GM12878 (cell line): ENCODE results near the gene HLTF. TPM values are rescaled to one million over a fixed set of nuclear protein-coding genes. Genes with fewer than 3 reads are reported as not detected.

ENCODE experiments used
- ATAC-seq: fragments of 200-7000 bp; cut with Tn5 transposase; 3 replicates; pipeline ENCODE4 v1.9.1; 2020; ENCODE audit warnings: mild to moderate bottlenecking, moderate library complexity
- BruUV-seq: library from RNA; stranded (reverse); fragments of 400-500 nt; replicated peaks from 2 replicates; lab custom pipeline; 2021; lab: Mats Ljungman, UMichigan
- CTCF ChIA-PET: fragments of 300-600 bp; sonication (Branson Sonifier 250); formaldehyde crosslinking; extraction: SDS; loops from one replicate; lab custom pipeline; 2021; ENCODE audit warnings: inconsistent platforms; lab: Yijun Ruan, JAX
- POLR2A ChIA-PET: fragments of 350-600 bp; formaldehyde crosslinking; extraction: SDS; loops from one replicate; lab custom pipeline; 2021; ENCODE audit warnings: inconsistent platforms; lab: Charles Lee
- RAD21 ChIA-PET: fragments of 300-600 bp; sonication (Branson Sonifier 250); formaldehyde crosslinking; loops from one replicate; lab custom pipeline; 2023; ENCODE audit warnings: antibody characterized with exemption; ENCODE audit not compliant: unreplicated experiment; lab: Charles Lee
- SMC1A ChIA-PET: fragments of 300-600 bp; sonication (Branson Sonifier 250); formaldehyde crosslinking; loops from one replicate; lab custom pipeline; 2023; ENCODE audit not compliant: unreplicated experiment, uncharacterized antibody; lab: Charles Lee
- DNase-seq: peaks from one replicate; pipeline ENCODE4 v3.0.0-alpha.2; 2011; ENCODE audit warnings: low read depth, low spot score
- FAIRE-seq: peaks from 3 replicates; lab custom pipeline; 2011; peaks lifted over from hg19 to GRCh38; lab: Jason Lieb, UNC
- H2AFZ ChIP-seq: 2 replicates; pipeline ENCODE4 v1.6.0; 2011; ENCODE audit warnings: low read depth, low read length, control low read depth; ENCODE audit not compliant: control insufficient read depth
- H3K27ac ChIP-seq: 2 replicates; pipeline ENCODE4 v1.5.1; 2011; ENCODE audit warnings: control low read depth; ENCODE audit not compliant: control insufficient read depth, insufficient read depth
- H3K27me3 ChIP-seq, 2 experiments: replicated peaks in 1 of 2; 2 replicates each; pipeline versions ENCODE4 v1.6.0 to v1.6.1; 2011; ENCODE audit warnings: low read length in 1 of 2; ENCODE audit not compliant: control insufficient read depth in 2 of 2, insufficient read depth in 2 of 2
- H3K36me3 ChIP-seq, 2 experiments: 2 replicates each; pipeline ENCODE4 v1.5.1; 2011; ENCODE audit warnings: low read length in 1 of 2; ENCODE audit not compliant: control insufficient read depth in 2 of 2, insufficient read depth in 2 of 2
- H3K4me1 ChIP-seq: 2 replicates; pipeline ENCODE4 v1.6.1; 2011; ENCODE audit warnings: mild to moderate bottlenecking, low read length, moderate library complexity, mixed read lengths; ENCODE audit not compliant: control insufficient read depth, insufficient read depth
- H3K4me2 ChIP-seq: 2 replicates; pipeline ENCODE4 v1.6.0; 2011; ENCODE audit warnings: control low read depth; ENCODE audit not compliant: control insufficient read depth, insufficient read depth
- H3K4me3 ChIP-seq: fragments of 200-600 bp; sonication (generic); 2 replicates; pipeline ENCODE4 v1.5.1; 2016
- H3K79me2 ChIP-seq: 2 replicates; pipeline ENCODE4 v1.6.0; 2011; ENCODE audit warnings: low read length; ENCODE audit not compliant: control insufficient read depth, insufficient read depth
- H3K9ac ChIP-seq: 2 replicates; pipeline ENCODE4 v1.8.0; 2011; ENCODE audit warnings: low read length, control low read depth, mixed read lengths; ENCODE audit not compliant: control insufficient read depth, insufficient read depth
- H3K9me3 ChIP-seq: replicated peaks from 3 replicates; pipeline ENCODE4 v1.5.1; 2011; ENCODE audit warnings: mild to moderate bottlenecking, low read length; ENCODE audit not compliant: control insufficient read depth, insufficient read depth
- H4K20me1 ChIP-seq: 2 replicates; pipeline ENCODE4 v1.6.0; 2011; ENCODE audit not compliant: control insufficient read depth, insufficient read depth
- ATF7 ChIP-seq: fragments of 450-650 bp; IDR thresholded peaks from 2 replicates; pipeline ENCODE4 v1.6.1; 2016; ENCODE audit warnings: low read depth, mild to moderate bottlenecking
- POLR2AphosphoS2 ChIP-seq: IDR thresholded peaks from 2 replicates; pipeline ENCODE4 v1.6.1; 2011; ENCODE audit warnings: low read depth, mild to moderate bottlenecking, low read length, improper control_type of control experiment, moderate library complexity
- RAD21 ChIP-seq: IDR thresholded peaks from 2 replicates; pipeline ENCODE4 v1.6.1; 2011; ENCODE audit warnings: mild to moderate bottlenecking, low read depth, low read length, moderate library complexity; ENCODE audit not compliant: insufficient read depth
- WGBS: methylation state at CpG from one replicate; pipeline ENCODE4 v1.1.6; 2016; ENCODE audit warnings: low lambda C conversion rate; ENCODE audit not compliant: insufficient replicate concordance, insufficient coverage; ENCODE audit errors: missing lambda C conversion rate; 5-methylcytosine and 5-hydroxymethylcytosine counted together
- in situ Hi-C: fragments of 300-500 bp; cut with MboI; formaldehyde crosslinking; loops from 9 replicates; pipeline ENCODE4 v1.14.3; 2018; ENCODE audit warnings: mixed read lengths
- intact Hi-C: fragments of 100-400 bp; cut with micrococcal nuclease; formaldehyde crosslinking; loops from one replicate; pipeline ENCODE4 v1.14.2; 2022; ENCODE audit not compliant: unreplicated experiment
- polyA plus RNA-seq, 11 experiments: library from polyadenylated mRNA; depleted of rRNA in 4 of 11; unstranded in 6 of 11; stranded (reverse) in 5 of 11; fragments of >200 nt; fragmentation: Nextera tagmentation in 4 of 11; fragmentation: Illumina TruSeq in 1 of 11; extraction: Ambion mirVana in 4 of 11; extraction: Trizol in 1 of 11; gene quantifications; 1 replicate in 1 of 11; 2 replicates in 10 of 11; pipeline versions ENCODE4 v1.2.1 to v1.2.3, GENCODE V29; 2011 to 2016; ENCODE audit warnings: inconsistent platforms in 2 of 11, missing spikeins in 2 of 11, low read depth in 1 of 11
- total RNA-seq, 4 experiments: library from RNA; depleted of rRNA in 3 of 4; stranded (reverse); fragments of >200 nt in 3 of 4; fragmentation: Illumina TruSeq in 1 of 4; extraction: Trizol in 1 of 4; gene quantifications; 2 replicates each; pipeline versions ENCODE4 v1.2.1 to v1.2.3, GENCODE V29; 2013 to 2021

The HLTF gene
- total and polyA plus RNA-seq, 10 of the 15 experiments (the other 5 are each of a cell fraction or from before 2014, with no cell fraction given) = 13.7 to 50.4 (median 31.7) TPM

DNA sequence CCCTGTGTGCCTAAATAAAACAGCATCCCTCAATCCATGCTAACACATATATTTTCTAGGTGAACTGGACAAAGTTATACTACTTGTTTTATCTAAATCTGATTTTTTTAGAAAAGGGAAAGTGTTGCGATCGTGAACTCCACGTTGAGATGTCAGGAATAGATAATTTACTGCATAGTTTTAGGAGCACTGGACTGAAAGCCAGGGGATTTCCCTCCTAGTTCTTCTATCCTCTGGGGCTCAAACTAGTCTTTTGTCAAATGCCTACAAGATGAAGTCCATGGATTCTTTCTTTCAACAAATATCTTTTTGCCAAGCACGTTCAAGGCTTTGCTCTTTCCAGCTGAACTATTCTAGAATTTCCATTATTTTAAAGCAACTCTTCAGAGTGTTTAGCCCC is 42.5 kb upstream of the HLTF start:
- intact Hi-C loops (no loop called here), in situ Hi-C loops (loop anchor here (10.0 kb wide), 1 partner anchor 356 kb away; no protein-coding TSS in a partner anchor)
- Histone ChIP-seq H3K4me2 (peak overlapping the region; percentile 96), H3K27ac (no peak overlapping the region), H3K9ac (peak overlapping the region; percentile 50), H3K36me3 (no peaks in the 10 kb centered on the region), H3K4me1 (peaks cover 8% of the 10 kb centered on the region; the same call in 1 of the 2 replicates), H3K9me3 (no peaks in the 10 kb centered on the region), H2AFZ (peak overlapping the region; percentile 97), H4K20me1 (no peaks in the 10 kb centered on the region), H3K4me3 (peak overlapping the region; percentile 89), H3K79me2 (peaks cover 16% of the 10 kb centered on the region), H3K27me3 (no peaks in the 10 kb centered on the region; a peak in 1 of 4 replicates)
- ChIA-PET RAD21 (interaction anchor here (0.9 to 2.2 kb wide), 4 partner anchors 9 to 139 kb away, joined by 3 to 17 read pairs (median 3); no protein-coding TSS in a partner anchor), POLR2A (interaction anchor here (0.8 to 1.3 kb wide), 2 partner anchors 117 to 120 kb away, joined by 4 to 7 read pairs; no protein-coding TSS in a partner anchor), CTCF (interaction anchor here (0.7 to 1.2 kb wide), 3 partner anchors 140 to 151 kb away, joined by 3 to 4 read pairs (median 4); no protein-coding TSS in a partner anchor), SMC1A (interaction anchor here (0.9 to 4.0 kb wide), 3 partner anchors 8 to 143 kb away, joined by 3 to 28 read pairs (median 6); no protein-coding TSS in a partner anchor)
- 0% methylated on average over 4 of the region's 4 CpGs for WGBS
- BruUV-seq = no TSS peak
- FAIRE-seq (no peak), DNase-seq (no peak), ATAC-seq (no peak; the same call in 2 of the 3 replicates)
- TF ChIP-seq POLR2AphosphoS2 = no peak

DNA sequence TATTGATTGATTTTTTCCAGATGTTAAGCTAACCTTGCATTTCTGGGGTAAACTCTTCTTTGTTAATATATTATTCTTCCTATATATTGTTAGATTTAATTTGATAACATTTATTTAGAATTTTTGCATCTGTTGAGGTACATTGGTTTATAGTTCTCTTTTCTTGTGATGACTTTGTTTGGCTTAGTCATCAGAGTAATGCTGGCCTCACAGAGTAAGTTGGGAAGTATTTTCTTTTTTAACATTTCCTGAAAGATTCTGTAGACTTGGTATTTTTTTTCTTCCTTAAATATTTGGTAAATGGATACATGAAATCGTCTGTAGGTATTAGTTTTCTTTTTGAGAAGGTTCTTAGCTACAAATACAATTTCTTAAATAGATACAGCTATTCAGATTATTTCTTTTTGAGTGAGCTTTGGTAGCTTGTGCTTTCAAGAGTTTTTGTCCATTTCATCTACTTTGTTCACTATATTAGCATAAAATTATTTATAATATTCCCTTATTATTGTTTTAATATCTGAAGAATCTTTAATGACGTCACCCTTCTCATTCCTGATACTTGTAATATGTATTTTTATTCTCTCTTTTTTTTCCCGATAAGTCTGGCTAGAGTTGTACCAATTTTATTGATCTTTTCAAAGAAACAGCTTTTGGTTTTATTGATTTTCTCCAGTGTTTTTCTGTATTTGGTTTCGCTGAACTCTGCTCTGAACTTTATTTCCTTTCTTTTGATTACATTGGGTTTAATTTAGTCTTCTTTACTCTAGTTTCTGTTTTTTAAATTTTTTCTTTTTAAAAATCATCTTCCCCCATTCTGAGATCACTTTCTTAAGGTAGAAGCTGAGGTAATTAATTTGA is 36.6 kb upstream of the HLTF start:
- POLR2A ChIA-PET = interaction anchor here (0.5 kb wide), 2 partner anchors 165 to 168 kb away, joined by 4 read pairs; no protein-coding TSS in a partner anchor
- RAD21 ChIA-PET = interaction anchor here (1.3 to 1.8 kb wide), 3 partner anchors 150 to 168 kb away, joined by 4 to 9 read pairs (median 6); no protein-coding TSS in a partner anchor
- no peak overlapping the region for H3K27ac ChIP-seq
- H3K4me2 ChIP-seq = no peak overlapping the region
- H4K20me1 ChIP-seq = no peaks in the 10 kb centered on the region
- DNase-seq (no peak), FAIRE-seq (no peak), ATAC-seq (no peak)
- no peaks in the 10 kb centered on the region for H3K79me2 ChIP-seq
- 53% methylated on average over 4 of the region's 4 CpGs for WGBS
- intact Hi-C loops = loop anchor here (5.0 kb wide), 1 partner anchor 359 kb away; no protein-coding TSS in a partner anchor
- no peak overlapping the region for H2AFZ ChIP-seq
- CTCF ChIA-PET = interaction anchor here (0.6 to 7.2 kb wide), 11 partner anchors 9 to 269 kb away, joined by 3 to 168 read pairs (median 3); no protein-coding TSS in a partner anchor
- no TSS peak for BruUV-seq
- TF ChIP-seq ATF7 (peak; percentile 86), RAD21 (no peak)
- H3K9me3 ChIP-seq = no peaks in the 10 kb centered on the region
- H3K4me3 ChIP-seq = no peak overlapping the region
- no peaks in the 10 kb centered on the region; a peak in 1 of 4 replicates for H3K27me3 ChIP-seq
- H3K36me3 ChIP-seq = no peaks in the 10 kb centered on the region
- H3K4me1 ChIP-seq = no peaks in the 10 kb centered on the region
- in situ Hi-C loops = loop anchor here (10.0 kb wide), 1 partner anchor 362 kb away; no protein-coding TSS in a partner anchor
- H3K9ac ChIP-seq = no peak overlapping the region
- SMC1A ChIA-PET = interaction anchor here (1.4 to 7.0 kb wide), 5 partner anchors 8 to 263 kb away, joined by 3 to 86 read pairs (median 36); partner anchors contain the start of gene HPS3
